HUDEP-2 (cell line): ENCODE data around the gene TOMT.

ENCODE experiments used
- DNase-seq, 76 experiments: peaks; one replicate each; lab custom pipeline; 2025; ENCODE audit not compliant: unreplicated experiment in 76 of 76; lab: John Stamatoyannopoulos, UW

TOMT gene, protein sequence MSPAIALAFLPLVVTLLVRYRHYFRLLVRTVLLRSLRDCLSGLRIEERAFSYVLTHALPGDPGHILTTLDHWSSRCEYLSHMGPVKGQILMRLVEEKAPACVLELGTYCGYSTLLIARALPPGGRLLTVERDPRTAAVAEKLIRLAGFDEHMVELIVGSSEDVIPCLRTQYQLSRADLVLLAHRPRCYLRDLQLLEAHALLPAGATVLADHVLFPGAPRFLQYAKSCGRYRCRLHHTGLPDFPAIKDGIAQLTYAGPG

DNA sequence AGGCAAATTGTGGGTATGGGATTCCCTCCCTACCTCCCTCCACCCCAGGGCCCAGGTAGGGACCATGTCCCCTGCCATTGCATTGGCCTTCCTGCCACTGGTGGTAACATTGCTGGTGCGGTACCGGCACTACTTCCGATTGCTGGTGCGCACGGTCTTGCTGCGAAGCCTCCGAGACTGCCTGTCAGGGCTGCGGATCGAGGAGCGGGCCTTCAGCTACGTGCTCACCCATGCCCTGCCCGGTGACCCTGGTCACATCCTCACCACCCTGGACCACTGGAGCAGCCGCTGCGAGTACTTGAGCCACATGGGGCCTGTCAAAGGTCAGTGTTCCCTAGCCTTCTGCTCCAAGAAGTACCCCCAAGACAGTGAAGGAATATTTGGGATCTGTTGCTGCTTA, at the start of gene TOMT:
Gene TOMT (plus strand): TSS at position 37 of the 400 bp plus-strand sequence. CDS start 28 bp downstream, at position 65.
- no peak for DNase-seq

DNA sequence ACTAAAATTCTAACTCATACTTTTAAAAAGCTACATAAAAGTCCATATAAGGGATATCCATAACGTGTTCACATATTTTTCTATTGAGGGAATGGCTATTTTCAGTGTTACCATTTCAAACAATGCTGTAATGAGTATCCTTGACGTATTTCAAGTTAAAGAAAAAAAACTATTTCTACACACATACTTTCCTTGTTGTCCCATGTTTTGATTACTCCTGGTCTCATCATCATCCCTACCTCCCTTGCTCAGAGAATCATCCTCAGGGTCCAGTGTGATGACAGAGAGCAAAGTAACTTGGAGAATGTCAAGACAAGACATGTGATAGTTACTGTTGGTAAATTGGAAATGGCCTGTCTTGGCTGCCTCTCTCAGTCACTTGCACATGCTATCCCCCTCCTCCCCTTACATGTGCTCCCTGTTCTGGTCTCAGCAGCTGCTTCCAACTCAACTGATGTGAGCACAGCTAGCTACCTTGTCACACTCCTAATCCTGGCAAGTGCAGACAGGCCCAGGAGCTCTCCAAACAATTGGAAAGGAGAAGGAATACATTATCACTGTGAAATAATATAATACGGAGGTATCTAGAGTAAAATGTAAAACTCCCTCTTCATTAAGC, 47.2 kb upstream of the TOMT start:
- no peak for DNase-seq

DNA sequence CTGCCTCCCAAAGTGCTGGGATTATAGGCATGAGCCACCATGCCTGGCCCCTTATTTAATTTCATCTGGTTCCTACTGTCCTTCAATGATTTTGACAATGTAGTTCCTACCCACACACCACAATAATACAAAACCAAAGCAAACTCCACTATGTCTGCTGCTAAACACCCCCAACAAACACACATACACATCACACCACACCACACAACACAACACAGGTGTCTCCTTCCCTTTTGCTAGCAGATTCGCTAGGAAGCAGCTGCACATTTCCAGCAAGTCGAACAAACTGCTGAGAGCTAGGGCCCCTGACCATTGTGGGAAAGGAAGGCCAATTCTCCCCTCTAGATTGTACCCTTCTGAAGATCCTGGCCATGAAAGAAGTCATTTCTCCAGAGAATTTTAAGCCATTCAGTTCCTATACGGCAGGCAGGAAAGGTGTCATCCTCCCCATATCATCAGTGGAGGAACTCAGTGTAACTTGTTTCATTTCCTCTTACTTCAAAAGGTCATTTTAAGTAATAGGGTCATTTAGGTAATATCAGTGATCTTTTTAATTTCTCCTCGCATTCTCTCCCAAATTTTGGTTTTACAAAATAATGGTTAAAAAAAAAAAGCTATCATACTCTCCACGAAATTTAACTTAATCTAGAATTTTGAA, 43.9 kb upstream of the TOMT start:
- DNase-seq: no peak

DNA sequence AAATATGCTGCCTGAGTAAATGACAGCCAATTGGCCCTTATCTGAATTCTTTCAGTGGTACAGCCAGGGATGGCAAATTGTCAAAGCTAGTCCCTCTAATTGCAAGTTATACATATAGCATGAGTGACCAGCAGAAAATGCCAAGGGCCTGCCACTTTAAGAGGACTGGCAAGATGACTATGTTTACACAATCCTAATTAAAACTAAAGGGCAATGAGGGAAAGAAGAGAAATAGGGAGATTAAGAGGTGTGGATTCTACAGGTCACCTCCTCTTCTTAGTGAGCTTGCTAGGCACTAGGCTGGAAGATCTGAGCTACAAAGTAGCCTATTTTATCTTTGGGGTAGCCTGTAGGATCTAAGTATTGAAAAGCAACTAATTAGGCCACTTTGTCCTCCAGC, 38.9 kb upstream of the TOMT start:
- no peak for DNase-seq

DNA sequence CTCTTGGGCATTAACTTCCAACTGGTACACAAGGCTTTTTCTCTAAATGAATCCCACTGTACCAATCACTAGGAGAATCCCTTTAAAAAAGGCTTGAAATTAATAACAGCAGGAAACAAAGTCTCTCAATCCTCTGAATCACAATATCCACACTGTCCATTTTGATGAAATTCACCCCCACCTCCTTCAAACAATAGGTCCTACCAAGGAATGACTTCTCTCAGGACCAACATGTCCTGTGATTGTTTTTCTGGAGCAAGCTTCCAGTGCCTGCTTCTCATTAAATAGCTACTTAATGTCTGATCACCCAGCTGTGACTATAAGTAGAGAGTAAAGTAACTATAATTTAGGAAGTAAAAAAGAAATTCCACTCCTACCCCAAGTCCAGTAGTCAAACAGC, 38.5 kb upstream of the TOMT start:
- DNase-seq: no peak

DNA sequence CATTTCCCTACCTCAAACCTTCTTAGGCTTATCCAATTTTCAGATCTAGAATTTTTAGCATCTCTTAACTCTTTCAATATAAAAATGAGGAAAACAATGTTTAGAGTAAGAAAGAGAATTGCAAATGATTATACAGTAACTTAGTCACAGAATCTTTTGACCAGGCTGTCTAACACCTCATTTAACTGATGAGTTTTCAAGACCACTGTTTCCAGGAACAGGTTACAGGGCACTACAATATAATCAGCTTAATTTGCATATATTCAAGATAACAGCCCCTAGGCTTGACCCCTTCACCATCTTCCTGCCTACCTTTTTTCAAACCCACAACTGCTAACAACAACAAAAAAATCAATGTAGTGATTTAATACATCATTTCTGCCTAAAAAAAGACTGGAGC, 38.0 kb upstream of the TOMT start:
- DNase-seq: no peak

DNA sequence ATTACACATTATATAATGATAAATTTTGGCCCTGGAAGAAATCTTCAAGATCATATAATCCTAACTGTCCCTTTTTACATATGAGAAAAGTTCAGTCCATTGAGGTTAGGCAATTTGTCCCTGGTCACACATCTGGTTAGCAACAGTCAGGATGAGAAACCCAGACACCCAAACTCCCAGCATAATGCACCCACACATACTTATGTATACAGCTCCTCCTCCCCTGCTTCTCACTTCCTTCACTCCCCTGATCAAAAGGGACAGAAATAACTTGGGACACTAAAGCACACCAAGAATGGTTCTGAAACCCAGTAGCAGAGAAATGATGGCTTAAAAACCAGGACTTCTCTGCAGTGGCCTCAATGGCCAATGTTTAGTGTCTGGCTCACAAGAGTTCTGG, 36.5 kb upstream of the TOMT start:
- DNase-seq: no peak

DNA sequence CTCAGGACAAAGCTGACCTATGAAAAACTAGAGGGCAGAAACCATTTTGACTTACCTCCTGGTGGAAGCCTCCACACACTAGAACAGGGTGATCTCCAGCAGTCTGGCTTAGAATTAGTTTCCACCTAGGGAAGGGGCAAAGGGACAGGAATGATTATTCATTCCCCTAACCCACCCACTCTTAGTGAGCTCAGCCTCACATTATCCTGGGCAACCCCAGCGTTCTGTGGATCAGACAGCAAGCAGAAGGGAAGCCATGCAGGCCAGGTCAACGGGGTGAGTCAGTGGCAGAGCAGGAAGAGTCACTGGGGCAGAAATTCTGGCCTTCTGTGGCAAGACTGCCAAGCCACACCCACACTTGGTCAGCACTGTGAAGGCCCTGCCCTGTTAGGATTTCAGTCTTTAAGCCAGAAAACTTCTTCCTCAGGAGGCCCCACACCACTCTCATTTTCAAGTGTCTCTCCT, 35.9 kb upstream of the TOMT start:
- peak in 68 of 76 experiments; percentile 17 to 79 (median 56) for DNase-seq

DNA sequence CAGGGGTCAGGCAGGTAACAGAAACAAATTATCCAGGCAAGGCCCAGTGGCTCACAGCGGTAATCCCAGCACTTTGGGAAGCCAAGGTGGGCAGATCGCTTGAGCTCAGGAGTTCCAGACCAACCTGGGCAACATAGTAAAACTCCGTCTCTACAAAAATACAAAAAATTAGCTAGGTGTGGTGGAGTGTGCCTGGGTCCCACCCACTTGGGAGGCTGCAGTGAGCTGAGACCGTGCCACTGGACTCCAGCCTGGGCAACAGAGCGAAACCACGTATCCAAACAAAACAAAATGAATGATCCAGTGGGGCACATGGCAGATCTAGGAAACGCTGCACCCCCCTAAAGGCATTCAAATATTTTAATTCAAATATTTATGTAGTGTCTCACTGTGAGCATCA, 35.2 kb upstream of the TOMT start:
- no peak for DNase-seq

DNA sequence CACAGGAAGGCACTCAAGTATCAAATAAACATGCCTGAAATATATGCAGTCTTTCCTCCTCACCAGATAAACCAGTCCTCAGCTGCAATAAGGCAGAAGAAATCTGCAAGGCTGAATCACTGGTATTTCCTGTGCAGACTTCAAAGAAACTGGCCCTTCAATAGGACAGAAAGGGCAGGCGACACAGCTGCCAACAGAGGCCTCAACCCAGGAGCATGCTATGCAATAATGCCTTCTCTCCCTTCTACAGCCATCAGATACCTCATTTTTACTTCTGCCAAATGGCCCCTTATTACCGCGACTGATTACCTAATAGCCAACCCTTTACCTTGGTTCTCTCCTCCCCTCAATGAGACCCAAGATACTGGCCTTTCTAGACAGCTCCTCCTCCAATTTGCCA, 33.4 kb upstream of the TOMT start:
- DNase-seq: no peak

DNA sequence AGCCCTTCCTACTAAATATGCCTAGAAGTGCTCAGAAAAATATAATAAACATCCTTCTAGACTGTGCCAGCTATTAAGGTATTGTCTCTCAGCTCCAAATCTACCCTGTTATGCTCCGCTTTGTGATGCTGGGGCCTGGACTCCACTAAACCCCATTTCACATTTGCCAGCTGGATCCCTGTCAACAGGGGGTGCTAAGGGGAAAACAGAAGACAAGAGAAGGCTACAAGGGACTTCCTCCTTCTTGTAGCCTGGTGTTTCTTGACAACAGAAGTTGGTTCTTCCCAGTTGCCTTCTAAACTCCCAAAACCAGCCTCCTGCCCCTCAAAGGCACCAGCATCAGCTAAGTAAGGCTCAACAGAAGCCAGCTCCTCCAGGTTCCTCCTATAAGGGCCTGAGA, 30.6 kb upstream of the TOMT start:
- peak in 31 of 76 experiments; percentile 3 to 45 (median 21) for DNase-seq

DNA sequence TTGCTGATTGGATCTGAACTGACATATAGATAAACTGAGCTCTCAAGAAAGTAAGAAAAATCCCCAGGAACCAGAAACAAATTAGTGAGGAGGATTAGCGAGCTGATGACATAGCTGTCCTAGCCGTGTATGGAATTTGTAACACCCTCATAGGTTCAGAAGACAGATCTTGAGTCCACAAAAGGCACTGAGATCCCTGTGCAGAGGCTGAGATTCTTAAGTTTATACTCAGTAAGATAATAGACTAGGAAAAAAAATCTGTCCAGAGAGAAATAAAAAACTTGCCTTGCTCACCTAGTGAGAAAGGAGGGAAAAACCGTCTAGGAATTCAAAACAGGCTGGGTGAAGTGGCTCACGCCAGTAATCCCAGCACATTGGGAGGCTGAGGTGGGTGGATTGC, 30.0 kb upstream of the TOMT start:
- DNase-seq: no peak

DNA sequence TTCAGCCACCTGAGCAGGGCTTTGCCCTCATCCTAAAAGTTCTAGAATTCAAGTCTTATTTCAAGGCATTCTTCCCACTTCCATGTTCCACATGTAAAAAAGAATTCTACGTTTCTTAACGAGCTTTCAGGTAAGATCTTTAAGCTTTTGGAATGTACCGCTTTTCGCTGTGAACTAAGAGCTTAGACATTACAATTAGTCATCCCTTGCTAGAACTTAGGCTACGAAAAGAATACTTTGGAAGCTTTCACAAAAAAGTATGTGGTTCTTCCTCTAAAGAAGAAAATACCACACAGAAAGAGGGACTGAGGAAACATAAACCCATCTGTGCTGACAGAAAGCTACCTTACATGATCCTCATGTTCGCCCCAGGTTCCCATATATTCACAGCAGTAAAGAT, 27.2 kb upstream of the TOMT start:
- DNase-seq: no peak

DNA sequence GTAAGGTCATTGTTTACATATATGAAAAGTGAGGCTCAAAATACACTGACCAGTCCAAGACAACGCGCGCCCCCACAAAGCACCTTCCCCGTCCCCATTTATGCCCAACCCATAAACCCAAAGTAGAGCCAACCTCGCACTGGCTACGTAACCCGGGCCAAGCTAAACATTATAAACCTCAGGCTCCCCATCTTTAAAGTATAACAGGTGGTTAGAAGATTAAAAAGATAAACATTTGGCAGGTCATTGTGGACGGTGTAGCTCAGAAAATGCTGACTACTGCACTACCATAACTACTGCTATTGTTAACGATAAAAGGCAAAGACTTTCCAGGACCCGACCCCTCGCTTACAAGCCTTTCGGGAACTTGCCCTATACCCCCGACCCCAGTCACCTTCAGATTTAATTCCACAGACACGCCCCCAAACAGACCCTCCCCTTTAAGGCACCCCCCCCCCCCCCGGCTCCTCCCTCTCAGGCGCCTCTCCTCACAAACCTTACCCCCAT, 25.9 kb upstream of the TOMT start:
- DNase-seq: peak in 2 of 76 experiments; percentile 6 to 33

DNA sequence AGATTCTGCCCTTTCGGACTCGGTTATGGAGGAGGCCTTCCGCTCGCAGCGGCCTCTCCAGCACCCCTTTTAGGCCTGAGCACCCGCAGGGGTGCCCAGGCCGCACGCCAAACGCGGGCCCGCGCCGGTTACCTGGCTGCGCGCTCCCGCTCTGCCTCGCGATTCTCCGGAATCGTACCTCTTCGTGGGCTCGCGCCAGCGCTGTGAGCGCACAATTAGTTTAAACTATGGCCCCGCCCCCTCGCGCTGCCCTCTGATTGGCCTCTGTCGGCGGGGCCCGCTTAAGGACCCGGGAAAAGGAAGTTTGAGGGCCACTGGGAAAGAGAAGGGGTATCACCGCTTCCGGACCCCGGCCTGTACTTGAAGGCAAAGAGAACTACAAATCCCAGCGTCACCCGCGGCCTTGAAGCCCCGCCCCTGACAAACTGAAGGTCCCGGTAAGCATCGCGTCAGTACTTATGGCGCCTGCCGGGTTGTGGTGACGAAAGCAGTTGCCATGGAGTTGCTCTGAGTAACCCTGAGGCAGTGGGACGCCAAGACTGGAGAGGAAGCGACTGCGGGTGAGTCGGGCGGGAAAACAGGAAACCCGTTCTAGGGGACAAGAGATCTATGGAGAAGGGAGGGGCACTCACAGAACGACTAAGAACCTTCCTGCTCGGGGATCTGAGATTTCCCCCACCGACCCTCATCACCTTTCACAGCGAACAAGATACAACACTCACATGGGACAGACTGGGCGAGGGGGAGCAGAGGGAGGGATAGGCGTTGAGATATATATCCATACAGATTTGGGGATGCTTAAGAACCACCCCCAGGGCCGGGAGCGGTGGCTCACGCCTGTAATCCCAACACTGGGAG, 25.2 kb upstream of the TOMT start, which contains the start of the genes LRRC51 and NUMA1:
Gene LRRC51 (plus strand): TSS at position 525 of the 858 bp plus-strand sequence. CDS start 8,234 bp downstream, outside the sequence.
Gene NUMA1 (minus strand): TSS at position 217 of the 858 bp plus-strand sequence. CDS start 44,599 bp downstream, outside the sequence.
- DNase-seq: peak in 75 of 76 experiments; percentile 66 to 99 (median 98)

DNA sequence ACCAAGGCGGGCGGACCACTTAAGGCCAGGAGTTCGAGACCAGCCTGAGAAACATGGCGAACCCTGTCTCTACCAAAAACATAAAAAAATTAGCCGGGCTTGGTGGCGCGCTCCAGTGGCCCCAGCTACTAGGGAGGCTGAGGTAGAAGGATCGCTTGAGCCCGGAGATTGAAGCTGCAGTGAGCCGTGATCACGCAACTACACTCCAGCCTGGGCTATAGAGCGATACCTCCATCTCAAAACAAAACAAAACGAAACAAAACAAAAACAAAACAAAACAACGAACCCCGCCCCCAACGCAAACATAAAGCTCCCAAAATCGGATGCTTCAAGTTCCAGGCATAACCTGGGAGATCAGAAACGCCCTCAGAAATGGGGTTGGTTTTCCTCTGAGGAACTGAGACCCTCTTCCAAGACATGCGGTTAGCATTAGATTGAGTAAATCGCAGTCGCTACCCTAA, 24.5 kb upstream of the TOMT start:
- DNase-seq: no peak

DNA sequence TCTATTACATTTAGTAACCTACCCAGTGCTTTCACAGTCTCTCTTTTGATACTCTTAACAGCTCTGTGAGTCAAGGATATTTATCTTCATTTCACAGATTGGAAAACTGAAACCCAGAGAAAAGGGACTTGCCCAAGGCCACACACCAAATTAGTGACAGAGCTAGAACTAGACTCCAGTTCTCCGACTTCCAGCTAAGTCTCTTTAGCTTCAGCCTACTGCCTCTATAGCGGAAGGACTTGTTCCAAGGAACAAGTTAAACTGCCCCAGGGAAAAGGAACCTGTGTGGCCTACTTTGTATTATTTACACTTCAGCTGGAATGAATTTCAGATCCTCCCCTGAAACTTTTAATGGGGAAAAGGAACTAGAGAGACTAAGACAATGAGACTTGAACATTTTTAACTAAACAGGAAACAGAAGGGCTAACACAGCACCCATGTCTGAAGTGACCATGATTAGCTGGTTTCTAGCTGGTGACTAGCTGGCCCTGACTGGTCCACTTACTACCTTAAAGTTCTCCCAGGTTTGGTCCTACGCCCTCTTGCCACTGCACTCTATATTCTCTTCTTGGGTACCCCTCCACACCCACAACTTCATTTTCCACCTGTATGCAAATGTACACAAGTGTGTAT, 23.8 kb upstream of the TOMT start:
- no peak for DNase-seq

DNA sequence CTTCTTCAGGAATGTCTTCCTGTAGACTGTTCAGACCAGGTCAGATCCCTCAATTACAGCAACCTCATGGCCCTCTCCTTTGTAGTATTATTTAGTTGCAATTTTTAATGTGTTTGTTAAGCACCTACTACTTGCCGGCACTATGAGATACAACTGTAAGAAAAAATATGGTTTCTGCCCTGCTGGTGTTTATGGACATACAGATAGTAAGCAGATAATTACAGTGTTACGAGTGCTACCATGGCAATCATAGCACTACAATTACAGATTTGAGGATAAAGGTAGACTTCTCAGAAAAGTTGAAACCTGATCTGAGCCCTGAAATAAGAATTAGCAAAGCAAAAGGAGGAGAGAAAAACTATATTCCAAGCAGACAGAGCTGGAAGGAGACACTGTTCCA, 22.3 kb upstream of the TOMT start:
- no peak for DNase-seq

DNA sequence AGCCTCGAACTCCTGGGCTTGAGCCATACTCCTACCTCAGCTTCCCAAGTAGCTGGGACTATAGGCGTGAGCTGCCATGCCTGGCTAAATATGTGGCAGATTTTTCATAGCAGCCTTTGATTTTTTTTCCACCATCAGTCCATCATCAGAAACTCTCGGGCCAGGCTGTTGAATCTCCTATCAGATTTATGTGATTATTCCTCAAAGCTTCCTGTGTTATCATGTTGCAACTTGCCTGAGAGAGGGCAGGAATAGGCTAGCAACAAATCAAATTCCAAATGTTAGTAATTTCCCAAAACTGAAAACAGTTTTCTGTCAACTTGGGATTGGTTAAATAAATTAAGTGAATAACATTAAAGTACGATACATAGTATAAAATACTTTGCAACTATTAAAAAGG, 21.6 kb upstream of the TOMT start:
- DNase-seq: no peak

DNA sequence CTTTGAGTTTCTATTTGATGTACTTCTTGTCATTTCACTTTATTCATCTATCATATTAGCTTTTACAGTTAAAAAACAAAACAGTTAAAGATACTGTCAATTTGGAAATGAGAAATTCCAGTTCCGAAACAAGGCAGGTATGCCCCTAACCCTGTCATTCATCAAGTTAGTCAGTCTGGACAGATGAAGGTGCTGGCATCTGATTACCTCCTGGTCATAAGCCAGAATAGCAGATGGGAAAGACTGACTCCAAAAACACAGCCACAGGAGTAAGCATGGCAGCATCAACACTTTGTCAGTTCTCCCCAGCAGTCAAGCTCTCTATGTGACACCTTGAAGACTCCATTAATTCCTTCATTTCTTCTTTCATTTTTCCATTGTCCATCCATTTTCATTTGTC, 20.8 kb upstream of the TOMT start:
- no peak for DNase-seq
